MCF 10A (cell line): ENCODE measurements around the gene SERINC5. TPM values are rescaled to one million over a fixed set of nuclear protein-coding genes. Genes with fewer than 3 reads are reported as not detected.
"Not testable (repeated sequence)": the region's sequence is repeated elsewhere in the genome, so short reads cannot be mapped to it uniquely, and the experiment has no call there.

Experiments used
- BruUV-seq: library from RNA; stranded (reverse); fragments of 400-500 nt; replicated peaks from 2 replicates; lab custom pipeline; 2021; lab: Mats Ljungman, UMichigan
- CTCF ChIA-PET: fragments of 300-600 bp; sonication (Branson Sonifier 250); formaldehyde crosslinking; extraction: SDS; loops from one replicate; lab custom pipeline; 2021; ENCODE audit warnings: antibody characterized with exemption, inconsistent platforms; lab: Yijun Ruan, JAX
- POLR2A ChIA-PET: fragments of 300-600, 350-650 bp; sonication (Branson Sonifier 250); formaldehyde crosslinking; extraction: SDS; loops from one replicate; lab custom pipeline; 2020; ENCODE audit warnings: antibody characterized with exemption, inconsistent platforms; lab: Yijun Ruan, JAX
- DNase-seq: peaks from one replicate; pipeline ENCODE4 v3.0.0-alpha.2; 2018; ENCODE audit not compliant: unreplicated experiment
- H3K27ac Mint-ChIP-seq: one replicate; pipeline ENCODE4 v1.8.0; 2022; ENCODE audit warnings: mild to moderate bottlenecking, low read depth, mixed read lengths; ENCODE audit not compliant: unreplicated experiment
- H3K27me3 Mint-ChIP-seq: one replicate; pipeline ENCODE4 v1.8.0; 2022; ENCODE audit warnings: mixed read lengths; ENCODE audit not compliant: insufficient read depth, unreplicated experiment
- H3K36me3 Mint-ChIP-seq: one replicate; pipeline ENCODE4 v1.8.0; 2022; ENCODE audit warnings: mild to moderate bottlenecking, moderate library complexity, mixed read lengths; ENCODE audit not compliant: insufficient read depth, unreplicated experiment
- H3K4me1 Mint-ChIP-seq: one replicate; pipeline ENCODE4 v1.8.0; 2022; ENCODE audit warnings: mixed read lengths; ENCODE audit not compliant: insufficient read depth, unreplicated experiment
- H3K4me3 Mint-ChIP-seq: one replicate; pipeline ENCODE4 v1.8.0; 2022; ENCODE audit warnings: mild to moderate bottlenecking, moderate library complexity, mixed read lengths; ENCODE audit not compliant: unreplicated experiment
- H3K9me3 Mint-ChIP-seq: one replicate; pipeline ENCODE4 v1.8.0; 2022; ENCODE audit warnings: mixed read lengths; ENCODE audit not compliant: unreplicated experiment
- intact Hi-C: fragments of 100-400 bp; cut with micrococcal nuclease; formaldehyde crosslinking; loops from 2 replicates; pipeline ENCODE4 v1.14.1; 2022
- total RNA-seq: library from RNA; stranded (reverse); gene quantifications from 2 replicates; pipeline ENCODE4 v1.2.3, GENCODE V29; 2022
- TF ChIP-seq, protein P1 (sequence below): fragments of 200-600 bp; IDR thresholded peaks from one replicate; pipeline ENCODE4 v1.8.0; 2022; ENCODE audit warnings: antibody characterized with exemption, mild to moderate bottlenecking; ENCODE audit not compliant: unreplicated experiment

Gene SERINC5
- total RNA-seq, 1 experiment from 2014 or later, result 17.1 TPM

DNA sequence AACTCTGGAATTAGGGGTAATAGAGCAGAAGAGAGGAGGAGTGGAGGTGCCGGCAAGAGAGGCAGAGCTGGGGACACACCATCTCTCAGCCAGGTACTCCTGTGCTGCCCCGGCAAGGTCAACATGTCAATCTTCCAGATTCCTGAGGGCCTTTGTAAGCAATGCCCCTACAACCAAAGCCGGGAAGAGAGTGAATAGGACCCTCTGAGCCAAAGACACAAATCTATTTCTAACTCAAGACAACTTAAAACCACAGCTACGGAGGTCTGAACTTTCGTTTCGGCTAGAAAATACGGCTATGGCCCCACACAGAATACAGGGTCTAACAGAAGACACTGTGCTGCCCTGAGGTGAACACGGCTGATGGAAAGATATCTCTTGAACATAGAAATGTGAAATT lies 66.6 kb downstream of the SERINC5 start:
- no TSS peak for BruUV-seq
- intact Hi-C loops, result no loop called here
- H3K4me3 Mint-ChIP-seq, result peak overlapping the region; percentile 63
- H3K36me3 Mint-ChIP-seq, result peaks cover 6% of the 10 kb centered on the region
- H3K27me3 Mint-ChIP-seq, result no peaks in the 10 kb centered on the region
- ChIA-PET POLR2A (no interaction called here), CTCF (interaction anchor here (0.7 kb wide), 1 partner anchor 305 kb away, joined by 4 read pairs; no protein-coding TSS in a partner anchor)
- H3K4me1 Mint-ChIP-seq, result peaks cover 26% of the 10 kb centered on the region
- TF ChIP-seq, protein P1, sequence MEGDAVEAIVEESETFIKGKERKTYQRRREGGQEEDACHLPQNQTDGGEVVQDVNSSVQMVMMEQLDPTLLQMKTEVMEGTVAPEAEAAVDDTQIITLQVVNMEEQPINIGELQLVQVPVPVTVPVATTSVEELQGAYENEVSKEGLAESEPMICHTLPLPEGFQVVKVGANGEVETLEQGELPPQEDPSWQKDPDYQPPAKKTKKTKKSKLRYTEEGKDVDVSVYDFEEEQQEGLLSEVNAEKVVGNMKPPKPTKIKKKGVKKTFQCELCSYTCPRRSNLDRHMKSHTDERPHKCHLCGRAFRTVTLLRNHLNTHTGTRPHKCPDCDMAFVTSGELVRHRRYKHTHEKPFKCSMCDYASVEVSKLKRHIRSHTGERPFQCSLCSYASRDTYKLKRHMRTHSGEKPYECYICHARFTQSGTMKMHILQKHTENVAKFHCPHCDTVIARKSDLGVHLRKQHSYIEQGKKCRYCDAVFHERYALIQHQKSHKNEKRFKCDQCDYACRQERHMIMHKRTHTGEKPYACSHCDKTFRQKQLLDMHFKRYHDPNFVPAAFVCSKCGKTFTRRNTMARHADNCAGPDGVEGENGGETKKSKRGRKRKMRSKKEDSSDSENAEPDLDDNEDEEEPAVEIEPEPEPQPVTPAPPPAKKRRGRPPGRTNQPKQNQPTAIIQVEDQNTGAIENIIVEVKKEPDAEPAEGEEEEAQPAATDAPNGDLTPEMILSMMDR, result no peak
- peak overlapping the region; percentile 27 for H3K27ac Mint-ChIP-seq
- no peaks in the 10 kb centered on the region for H3K9me3 Mint-ChIP-seq
- DNase-seq, result no peak

DNA sequence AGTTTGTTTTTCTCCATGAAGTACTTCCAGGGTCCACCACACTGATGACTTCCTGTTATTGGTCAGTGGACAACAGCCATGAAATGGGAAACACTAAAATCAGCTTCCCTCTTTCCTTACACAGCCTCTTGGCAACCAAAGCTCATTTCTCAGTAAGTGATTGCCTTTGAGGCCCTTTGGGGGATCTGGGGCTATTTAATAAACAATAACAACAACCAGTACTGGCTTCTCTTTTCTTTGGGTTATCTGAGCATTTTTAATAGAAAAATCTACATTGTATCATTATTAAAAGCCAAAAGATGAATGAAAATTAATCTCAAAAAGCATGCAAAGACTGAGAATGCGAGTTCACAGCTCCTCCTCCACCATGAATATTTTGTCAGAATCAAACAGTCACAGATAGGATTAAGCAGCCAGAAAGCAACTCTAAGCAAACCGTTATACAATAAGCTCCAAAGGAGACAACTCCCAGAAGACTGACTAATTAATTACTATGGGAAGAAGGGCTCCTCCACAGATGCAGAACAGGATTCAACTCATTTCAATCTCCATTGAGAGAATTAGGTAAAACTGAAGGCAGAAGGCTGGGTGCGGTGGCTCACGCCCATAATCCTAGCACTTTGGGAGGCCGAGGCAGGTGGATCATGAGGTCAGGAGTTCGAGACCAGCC lies 68.3 kb downstream of the SERINC5 start:
- no TSS peak for BruUV-seq
- Mint-ChIP-seq H3K36me3 (peaks cover 6% of the 10 kb centered on the region), H3K27ac (no peak overlapping the region), H3K27me3 (no peaks in the 10 kb centered on the region), H3K4me3 (no peak overlapping the region), H3K4me1 (peaks cover 21% of the 10 kb centered on the region), H3K9me3 (no peaks in the 10 kb centered on the region)
- POLR2A ChIA-PET, result interaction anchor here (0.7 to 2.2 kb wide), 4 partner anchors 37 to 67 kb away, joined by 3 to 17 read pairs (median 4); partner anchors contain the start of gene SERINC5
- TF ChIP-seq, protein P1, result no peak
- intact Hi-C loops, result no loop called here
- DNase-seq, result no peak
- CTCF ChIA-PET, result interaction anchor here (0.6 to 0.9 kb wide), 4 partner anchors 30 to 1187 kb away, joined by 3 to 5 read pairs (median 4); no protein-coding TSS in a partner anchor

DNA sequence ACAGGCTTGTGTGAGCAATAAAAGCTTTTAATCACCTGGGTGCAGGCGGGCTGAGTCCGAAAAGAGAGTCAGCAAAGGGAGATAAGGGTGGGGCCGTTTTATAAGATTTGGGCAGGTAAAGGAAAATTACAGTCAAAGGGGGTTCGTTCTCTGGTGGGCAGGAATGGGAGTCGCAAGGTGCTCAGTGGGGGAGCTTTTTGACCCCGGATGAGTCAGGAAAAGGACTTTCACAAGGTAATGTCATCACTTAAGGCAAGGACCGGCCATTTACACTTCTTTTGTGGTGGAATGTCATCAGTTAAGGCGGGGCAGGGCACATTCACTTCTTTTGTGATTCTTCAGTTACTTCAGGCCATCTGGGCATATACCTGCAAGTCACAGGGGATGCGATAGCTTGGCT lies 70.3 kb downstream of the SERINC5 start:
- H3K9me3 Mint-ChIP-seq, H3K4me3 Mint-ChIP-seq: not testable (repeated sequence)
- POLR2A ChIA-PET, result interaction anchor here (1.2 kb wide), 1 partner anchor 69 kb away, joined by 3 read pairs; no protein-coding TSS in a partner anchor

DNA sequence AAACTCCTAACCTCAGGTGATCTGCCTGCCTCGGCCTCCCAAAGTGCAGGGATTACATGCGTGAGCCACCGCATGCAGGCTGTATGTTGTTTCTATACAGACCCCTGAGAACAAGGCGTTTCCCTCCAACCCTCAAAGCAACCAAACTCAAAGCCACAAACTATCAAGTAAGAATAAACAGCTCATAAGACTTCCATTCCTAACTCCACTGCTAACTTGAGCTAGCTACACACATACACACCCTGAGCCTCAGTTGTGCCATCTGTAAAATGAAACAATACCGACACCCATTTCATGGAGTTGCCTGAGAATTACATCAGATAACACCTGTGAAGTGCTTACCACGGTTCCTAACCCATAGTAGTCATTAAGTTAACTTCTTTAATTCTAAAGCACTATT lies 70.8 kb downstream of the SERINC5 start:
- Mint-ChIP-seq H3K36me3 (peaks cover 12% of the 10 kb centered on the region), H3K9me3 (no peaks in the 10 kb centered on the region), H3K27me3 (no peaks in the 10 kb centered on the region), H3K4me1 (peaks cover 28% of the 10 kb centered on the region), H3K27ac (no peak overlapping the region), H3K4me3 (no peak overlapping the region)
- BruUV-seq, result no TSS peak
- ChIA-PET CTCF (no interaction called here), POLR2A (interaction anchor here (1.2 kb wide), 1 partner anchor 69 kb away, joined by 3 read pairs; no protein-coding TSS in a partner anchor)
- TF ChIP-seq, protein P1, result no peak
- DNase-seq, result no peak
- intact Hi-C loops, result no loop called here

More for the DNA sequence above, 70.3 kb downstream of the SERINC5 start:
- DNase-seq, intact Hi-C loops, BruUV-seq, H3K27me3 Mint-ChIP-seq, H3K27ac Mint-ChIP-seq, CTCF ChIA-PET, H3K36me3 Mint-ChIP-seq: not testable (repeated sequence)
- peaks cover 28% of the 10 kb centered on the region for H3K4me1 Mint-ChIP-seq
